ENCODE data around the gene GUCY2C.

The GUCY2C gene

GRCh38 chr12:14681625-14682024 is 14.8 kb downstream of the GUCY2C start:
- DNase-seq: no peak

GRCh38 chr12:14681190-14681589 is 15.2 kb downstream of the GUCY2C start:
- DNase-seq: no peak

- no peak for DNase-seq
Measured at GRCh38 chr12:14678547-14679150, 17.8 kb downstream of the GUCY2C start.

GRCh38 chr12:14668591-14668990 is 27.8 kb downstream of the GUCY2C start:
- no peak for DNase-seq

- DNase-seq: no peak
Measured at GRCh38 chr12:14665354-14666348, 30.7 kb downstream of the GUCY2C start.

GRCh38 chr12:14664434-14665023 is 31.9 kb downstream of the GUCY2C start:
- peak; percentile 18 for DNase-seq

- DNase-seq: no peak
Measured at GRCh38 chr12:14663002-14663401, 33.4 kb downstream of the GUCY2C start.

- no peak for DNase-seq
Measured at GRCh38 chr12:14656846-14657245, 39.6 kb downstream of the GUCY2C start.

- no peak for DNase-seq
Measured at GRCh38 chr12:14655284-14655683, 41.1 kb downstream of the GUCY2C start.

GRCh38 chr12:14654842-14655241 is 41.6 kb downstream of the GUCY2C start:
- DNase-seq: no peak

GRCh38 chr12:14654416-14654815 is 42.0 kb downstream of the GUCY2C start:
- DNase-seq: no peak

- no peak for DNase-seq
Measured at GRCh38 chr12:14652483-14652882, 43.9 kb downstream of the GUCY2C start.

- no peak for DNase-seq
Measured at GRCh38 chr12:14651371-14651770, 45.0 kb downstream of the GUCY2C start.

- no peak for DNase-seq
Measured at GRCh38 chr12:14650789-14651188, 45.6 kb downstream of the GUCY2C start.

GRCh38 chr12:14647028-14647750 is 49.2 kb downstream of the GUCY2C start:
- no peak for DNase-seq

- DNase-seq: no peak
Measured at GRCh38 chr12:14643251-14643650, 53.1 kb downstream of the GUCY2C start.

GRCh38 chr12:14638066-14638465 is 58.3 kb downstream of the GUCY2C start:
- no peak for DNase-seq

- DNase-seq: no peak
Measured at GRCh38 chr12:14635776-14636175, 60.6 kb downstream of the GUCY2C start.

GRCh38 chr12:14630793-14631192 is 65.6 kb downstream of the GUCY2C start:
- no peak for DNase-seq

- peak; percentile 57 for DNase-seq
Measured at GRCh38 chr12:14629832-14630710, 66.3 kb downstream of the GUCY2C start.

GRCh38 chr12:14628771-14629170 is 67.6 kb downstream of the GUCY2C start:
- no peak for DNase-seq

- DNase-seq: no peak
Measured at GRCh38 chr12:14621826-14622225, 74.6 kb downstream of the GUCY2C start.
